NB4 (cell line): ENCODE data around the gene STON1.

Experiments
- POLR2A ChIP-seq: IDR thresholded peaks from 2 replicates; pipeline ENCODE4 v1.6.1; 2011; ENCODE audit warnings: mild to moderate bottlenecking; ENCODE audit not compliant: insufficient read length; ENCODE audit errors: extremely low read depth
- TF ChIP-seq, protein P1 (sequence below): IDR thresholded peaks from one replicate; pipeline ENCODE4 v1.5.1; 2012; ENCODE audit warnings: low read depth, low read length
- TF ChIP-seq, protein P2 (sequence below): IDR thresholded peaks from 2 replicates; pipeline ENCODE4 v1.6.1; 2011; ENCODE audit warnings: low read depth, low read length

GRCh38 chr2:48613211-48613610, 83.3 kb downstream of the STON1 start:
- TF ChIP-seq, protein P1, sequence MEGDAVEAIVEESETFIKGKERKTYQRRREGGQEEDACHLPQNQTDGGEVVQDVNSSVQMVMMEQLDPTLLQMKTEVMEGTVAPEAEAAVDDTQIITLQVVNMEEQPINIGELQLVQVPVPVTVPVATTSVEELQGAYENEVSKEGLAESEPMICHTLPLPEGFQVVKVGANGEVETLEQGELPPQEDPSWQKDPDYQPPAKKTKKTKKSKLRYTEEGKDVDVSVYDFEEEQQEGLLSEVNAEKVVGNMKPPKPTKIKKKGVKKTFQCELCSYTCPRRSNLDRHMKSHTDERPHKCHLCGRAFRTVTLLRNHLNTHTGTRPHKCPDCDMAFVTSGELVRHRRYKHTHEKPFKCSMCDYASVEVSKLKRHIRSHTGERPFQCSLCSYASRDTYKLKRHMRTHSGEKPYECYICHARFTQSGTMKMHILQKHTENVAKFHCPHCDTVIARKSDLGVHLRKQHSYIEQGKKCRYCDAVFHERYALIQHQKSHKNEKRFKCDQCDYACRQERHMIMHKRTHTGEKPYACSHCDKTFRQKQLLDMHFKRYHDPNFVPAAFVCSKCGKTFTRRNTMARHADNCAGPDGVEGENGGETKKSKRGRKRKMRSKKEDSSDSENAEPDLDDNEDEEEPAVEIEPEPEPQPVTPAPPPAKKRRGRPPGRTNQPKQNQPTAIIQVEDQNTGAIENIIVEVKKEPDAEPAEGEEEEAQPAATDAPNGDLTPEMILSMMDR: no peak
- TF ChIP-seq, protein P2, sequence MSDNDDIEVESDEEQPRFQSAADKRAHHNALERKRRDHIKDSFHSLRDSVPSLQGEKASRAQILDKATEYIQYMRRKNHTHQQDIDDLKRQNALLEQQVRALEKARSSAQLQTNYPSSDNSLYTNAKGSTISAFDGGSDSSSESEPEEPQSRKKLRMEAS: no peak
- TF ChIP-seq POLR2A: no peak
